Stomach (tissue), 9 donors: ENCODE measurements around the gene CLECL1. TPM values are rescaled to one million over a fixed set of nuclear protein-coding genes. Genes with fewer than 3 reads are reported as not detected.

Experiments
- DNase-seq, 2 donors: peaks; one replicate each; pipeline versions ENCODE4 v3.0.0 to v3.0.0-alpha.2; 2013 to 2019
- H3K27ac ChIP-seq, 5 donors: fragments of 200-600 bp in 4 of 5; sonication (generic) in 4 of 5; one replicate each; pipeline ENCODE4 v1.5.1; 2013 to 2019; ENCODE audit warnings: mild to moderate bottlenecking in 1 of 5, moderate library complexity in 1 of 5
- H3K27me3 ChIP-seq, 3 donors: fragments of 200-600 bp; sonication (generic); one replicate each; pipeline ENCODE4 v1.5.1; 2017 to 2019; ENCODE audit warnings: mixed run types in 1 of 3
- H3K36me3 ChIP-seq, 4 donors: fragments of 200-600 bp; sonication (generic); 1 replicate in 3 of 4; 2 replicates in 1 of 4; pipeline ENCODE4 v1.5.1; 2016 to 2019
- H3K4me1 ChIP-seq, 4 donors: fragments of 200-600 bp; sonication (generic); one replicate each; pipeline ENCODE4 v1.5.1; 2016 to 2019
- H3K4me3 ChIP-seq, 4 donors: fragments of 200-600 bp; sonication (generic) in 3 of 4; one replicate each; pipeline ENCODE4 v1.5.1; 2016 to 2019; ENCODE audit warnings: mild to moderate bottlenecking in 1 of 4
- H3K9me3 ChIP-seq, 4 donors: fragments of 200-600 bp; sonication (generic); one replicate each; pipeline ENCODE4 v1.5.1; 2016 to 2019
- EP300 ChIP-seq: sonication (generic); formaldehyde crosslinking; IDR thresholded peaks from one replicate; pipeline ENCODE4 v1.6.1; 2017; ENCODE audit warnings: antibody characterized with exemption
- POLR2A ChIP-seq, 4 donors: fragments of 450-650 bp; IDR thresholded peaks; one replicate each; pipeline ENCODE4 v1.6.1; 2016; ENCODE audit warnings: antibody characterized with exemption in 4 of 4, control low read depth in 2 of 4, mild to moderate bottlenecking in 1 of 4, moderate library complexity in 1 of 4
- POLR2AphosphoS5 ChIP-seq, 3 donors: sonication (generic); formaldehyde crosslinking; IDR thresholded peaks; one replicate each; pipeline ENCODE4 v1.6.1; 2016; ENCODE audit warnings: antibody characterized with exemption in 3 of 3
- WGBS, 5 donors: extraction: QIAGEN DNeasy Blood & Tissue Kit in 3 of 5; methylation state at CpG; one replicate each; pipeline versions ENCODE4 v1.1.5 to v1.1.7; 2013 to 2018; 5-methylcytosine and 5-hydroxymethylcytosine counted together
- intact Hi-C: fragments of 100-400 bp; cut with DNase I; formaldehyde crosslinking; loops from one replicate; pipeline ENCODE4 v1.15.1; 2023; ENCODE audit warnings: low total_unique reads
- polyA plus RNA-seq, 3 donors: library from polyadenylated mRNA; stranded (reverse); fragments of 200-250 nt; gene quantifications; one replicate each; pipeline ENCODE4 v1.2.3, GENCODE V29; 2013
- total RNA-seq, 5 donors: library from RNA; depleted of rRNA; stranded (reverse); fragments of >200 nt; gene quantifications; one replicate each; pipeline versions ENCODE4 v1.1.0 to v1.2.3, GENCODE V29; 2014 to 2016
- TF ChIP-seq, protein P1 (sequence below), 7 experiments: fragments of 450-650 bp in 4 of 7; fragments of 200-600 bp in 3 of 7; sonication (generic) in 3 of 7; IDR thresholded peaks; one replicate each; pipeline ENCODE4 v1.5.1; 2016 to 2019; ENCODE audit warnings: antibody characterized with exemption in 7 of 7, control low read depth in 2 of 7, mild to moderate bottlenecking in 1 of 7
- donor health status: healthy with polysubstance abuse.
- donor health status: Bipolar disorder and iron deficiency.
- donor health status: healthy.

Gene CLECL1
- total and polyA plus RNA-seq, 8 donors: 1.0 to 3.5 (median 1.7) TPM; not detected in 5

DNA sequence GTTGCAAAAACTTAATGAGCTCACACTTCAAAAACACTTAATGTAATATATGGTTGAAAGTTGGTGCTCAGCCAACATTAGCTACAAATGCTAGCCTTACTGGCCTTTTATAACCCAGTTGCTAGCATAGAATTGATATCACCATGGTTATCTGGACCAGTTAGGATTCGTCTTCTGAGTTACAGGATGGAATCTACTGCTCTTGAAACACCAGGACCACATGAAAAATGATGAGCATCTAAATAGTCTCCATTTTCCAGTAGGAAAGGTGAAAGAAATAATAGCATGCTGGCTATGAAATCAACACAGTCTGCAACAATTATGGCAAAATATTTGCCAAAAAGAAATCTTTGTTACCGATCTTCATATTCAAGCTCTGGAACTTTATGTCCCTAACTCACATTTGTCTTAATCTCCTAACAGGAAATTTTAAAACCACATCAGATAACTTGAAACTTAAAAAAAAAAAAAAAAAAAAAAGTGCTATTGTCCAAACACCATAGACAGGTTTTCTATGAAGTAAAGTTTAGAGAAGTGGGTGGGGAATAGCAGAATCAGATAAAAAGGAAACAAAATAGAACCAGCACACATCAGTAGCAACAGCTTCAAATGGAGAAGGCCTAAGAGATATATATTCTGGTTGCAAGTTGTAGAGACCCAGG, 40.5 kb upstream of the CLECL1 start:
- no peaks in the 10 kb centered on the region for H3K36me3 ChIP-seq
- intact Hi-C loops: no loop called here
- no peak overlapping the region for H3K27ac ChIP-seq
- no peak overlapping the region for H3K4me3 ChIP-seq
- H3K4me1 ChIP-seq: peaks cover 0 to 13% (median 4%) of the 10 kb centered on the region in 4 donors
- no peak for DNase-seq
- TF ChIP-seq POLR2AphosphoS5 (IDR thresholded peaks at IDR 0.05) (no peak), POLR2A (IDR thresholded peaks at IDR 0.05) (no peak), EP300 (no peak)
- TF ChIP-seq, protein P1, sequence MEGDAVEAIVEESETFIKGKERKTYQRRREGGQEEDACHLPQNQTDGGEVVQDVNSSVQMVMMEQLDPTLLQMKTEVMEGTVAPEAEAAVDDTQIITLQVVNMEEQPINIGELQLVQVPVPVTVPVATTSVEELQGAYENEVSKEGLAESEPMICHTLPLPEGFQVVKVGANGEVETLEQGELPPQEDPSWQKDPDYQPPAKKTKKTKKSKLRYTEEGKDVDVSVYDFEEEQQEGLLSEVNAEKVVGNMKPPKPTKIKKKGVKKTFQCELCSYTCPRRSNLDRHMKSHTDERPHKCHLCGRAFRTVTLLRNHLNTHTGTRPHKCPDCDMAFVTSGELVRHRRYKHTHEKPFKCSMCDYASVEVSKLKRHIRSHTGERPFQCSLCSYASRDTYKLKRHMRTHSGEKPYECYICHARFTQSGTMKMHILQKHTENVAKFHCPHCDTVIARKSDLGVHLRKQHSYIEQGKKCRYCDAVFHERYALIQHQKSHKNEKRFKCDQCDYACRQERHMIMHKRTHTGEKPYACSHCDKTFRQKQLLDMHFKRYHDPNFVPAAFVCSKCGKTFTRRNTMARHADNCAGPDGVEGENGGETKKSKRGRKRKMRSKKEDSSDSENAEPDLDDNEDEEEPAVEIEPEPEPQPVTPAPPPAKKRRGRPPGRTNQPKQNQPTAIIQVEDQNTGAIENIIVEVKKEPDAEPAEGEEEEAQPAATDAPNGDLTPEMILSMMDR (IDR thresholded peaks at IDR 0.05): no peak
- 42 to 73% (median 51%) methylated on average over 2 of the region's 2 CpGs for WGBS, 5 donors
- H3K9me3 ChIP-seq: no peaks in the 10 kb centered on the region
- no peaks in the 10 kb centered on the region for H3K27me3 ChIP-seq

DNA sequence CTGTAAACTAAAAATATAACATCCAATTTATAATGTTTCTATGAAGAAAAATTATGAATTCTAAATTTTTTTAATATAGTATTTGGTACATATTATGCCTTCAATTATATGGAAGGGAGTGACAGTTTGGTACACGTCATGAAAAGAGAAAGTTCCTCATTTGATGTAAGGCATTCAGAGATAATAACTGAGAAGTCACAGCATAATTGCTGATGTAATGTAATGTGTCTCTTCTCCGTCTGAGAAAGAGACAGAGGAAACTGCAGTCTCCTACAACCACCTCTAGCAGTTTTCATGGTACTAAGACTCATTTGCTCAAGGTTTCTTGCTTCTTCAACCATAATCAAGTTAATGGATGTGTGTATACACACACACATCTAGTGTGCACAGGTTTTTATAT, 30.1 kb upstream of the CLECL1 start:
- 62 to 77% (median 70%) methylated on average over 2 of the region's 2 CpGs for WGBS, 5 donors
- Histone ChIP-seq H3K4me3 (no peak overlapping the region), H3K27ac (peak overlapping the region in 1 of 5 donors; percentile 5), H3K36me3 (no peaks in the 10 kb centered on the region), H3K9me3 (no peaks in the 10 kb centered on the region), H3K4me1 (peaks cover 0 to 24% (median 0%) of the 10 kb centered on the region in 4 donors), H3K27me3 (no peaks in the 10 kb centered on the region)
- intact Hi-C loops: no loop called here
- no peak for DNase-seq
- TF ChIP-seq, protein P1 (IDR thresholded peaks at IDR 0.05): no peak

- 93 to 97% (median 95%) methylated on average over 5 of the region's 5 CpGs for whole genome bisulfite sequencing, 5 donors
- Histone ChIP-seq H3K9me3 (no peaks in the 10 kb centered on the region), H3K4me1 (peaks cover 0 to 24% (median 0%) of the 10 kb centered on the region in 4 donors), H3K27ac (peak overlapping the region in 1 of 5 donors; percentile 69), H3K27me3 (no peaks in the 10 kb centered on the region), H3K4me3 (no peak overlapping the region), H3K36me3 (no peaks in the 10 kb centered on the region)
- DNase-seq: no peak
- TF ChIP-seq EP300 (no peak), POLR2AphosphoS5 (IDR thresholded peaks at IDR 0.05) (no peak), POLR2A (IDR thresholded peaks at IDR 0.05) (no peak)
- TF ChIP-seq, protein P1 (IDR thresholded peaks at IDR 0.05): no peak
- intact Hi-C loops: no loop called here
Observed at GRCh38 chr12:9762369-9762768, 29.5 kb upstream of the CLECL1 start.

DNA sequence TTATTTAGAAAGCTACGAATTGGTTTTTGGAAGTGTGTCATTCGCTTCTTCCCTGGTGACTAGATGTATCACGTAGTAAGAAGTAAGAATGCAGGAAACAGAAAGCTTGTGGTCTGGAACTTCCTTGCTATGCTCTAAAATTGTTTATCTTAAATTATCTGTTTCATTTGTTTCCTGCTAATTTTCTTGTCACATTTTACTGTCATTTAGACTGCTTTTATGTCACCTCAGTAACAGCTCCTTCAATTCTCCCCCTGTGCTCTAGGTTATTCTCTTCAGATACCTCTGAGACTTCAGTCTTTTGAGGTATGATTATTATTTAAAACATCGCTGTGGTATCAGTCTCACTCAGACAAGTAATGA, 28.5 kb upstream of the CLECL1 start:
- H3K4me3 ChIP-seq: no peak overlapping the region
- 52 to 75% (median 69%) methylated on average over 4 of the region's 4 CpGs for WGBS, 5 donors

More for the DNA sequence above, 28.5 kb upstream of the CLECL1 start:
- intact Hi-C loops: no loop called here
- Histone ChIP-seq H3K27ac (peak overlapping the region in 4 of 5 donors; percentile 69 to 74 (median 69)), H3K27me3 (peaks cover 0 to 3% (median 0%) of the 10 kb centered on the region in 3 donors), H3K36me3 (no peaks in the 10 kb centered on the region), H3K9me3 (no peaks in the 10 kb centered on the region), H3K4me1 (peaks cover 0 to 24% (median 0%) of the 10 kb centered on the region in 4 donors)
- TF ChIP-seq POLR2AphosphoS5 (IDR thresholded peaks at IDR 0.05) (no peak), EP300 (no peak), POLR2A (IDR thresholded peaks at IDR 0.05) (no peak)
- TF ChIP-seq, protein P1 (IDR thresholded peaks at IDR 0.05): no peak
- peak in 1 of 2 donors; percentile 39 for DNase-seq
